Stimulated activated CD8-positive, alpha-beta memory T cell treated with anti-CD3 and anti-CD28 coated beads, Interleukin-4, amount 100 ng/mL, for 1 hour (primary cell): Measurements from ENCODE around the gene SMYD3.

Source experiments
- DNase-seq, 2 donors: peaks; one replicate each; pipeline ENCODE4 v3.0.0-alpha.2; 2020; ENCODE audit warnings: low read depth in 2 of 2, low spot score in 1 of 2

SMYD3 gene

DNA sequence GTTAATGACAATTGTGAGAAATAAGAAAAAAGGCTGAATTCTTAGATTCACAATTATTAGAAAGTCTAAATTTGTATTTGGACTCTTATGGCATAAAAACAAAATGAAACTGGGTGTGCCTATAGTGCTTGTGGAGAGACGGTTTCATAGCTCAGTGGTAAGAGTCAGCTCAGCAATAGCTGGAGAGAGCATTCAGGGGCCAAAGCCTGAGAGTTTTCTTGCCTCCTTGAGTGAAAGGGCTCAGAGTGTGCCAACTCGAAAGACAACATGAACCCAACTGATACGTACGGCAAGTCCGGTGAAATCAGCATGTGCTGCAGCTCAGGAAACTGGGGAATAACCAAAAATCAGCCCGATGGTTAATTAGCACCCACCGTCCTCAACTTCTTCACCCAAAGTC, 577.9 kb downstream of the SMYD3 start:
- DNase-seq, result no peak

DNA sequence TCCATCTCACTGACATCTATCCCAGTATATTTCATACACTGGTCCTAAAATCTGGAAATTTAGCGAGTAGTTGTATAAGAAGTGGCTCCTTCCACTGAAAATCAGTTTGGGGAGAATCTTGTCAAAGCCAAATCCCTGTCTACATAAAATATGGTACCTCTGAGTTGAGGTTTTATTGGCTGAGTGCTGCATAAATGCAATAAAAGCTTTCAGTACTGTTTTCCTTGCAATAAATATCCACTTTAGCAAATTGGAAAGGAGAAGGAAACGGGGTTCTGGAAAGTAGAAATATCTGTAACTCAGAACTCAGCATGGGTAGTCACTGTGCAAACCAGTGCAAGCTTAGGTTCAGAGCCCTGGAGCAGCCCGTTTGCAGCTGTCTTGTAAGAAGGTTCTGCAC, 580.2 kb downstream of the SMYD3 start:
- DNase-seq, result no peak

GRCh38 chr1:245923215-245923614, 583.9 kb downstream of the SMYD3 start:
- no peak for DNase-seq

DNA sequence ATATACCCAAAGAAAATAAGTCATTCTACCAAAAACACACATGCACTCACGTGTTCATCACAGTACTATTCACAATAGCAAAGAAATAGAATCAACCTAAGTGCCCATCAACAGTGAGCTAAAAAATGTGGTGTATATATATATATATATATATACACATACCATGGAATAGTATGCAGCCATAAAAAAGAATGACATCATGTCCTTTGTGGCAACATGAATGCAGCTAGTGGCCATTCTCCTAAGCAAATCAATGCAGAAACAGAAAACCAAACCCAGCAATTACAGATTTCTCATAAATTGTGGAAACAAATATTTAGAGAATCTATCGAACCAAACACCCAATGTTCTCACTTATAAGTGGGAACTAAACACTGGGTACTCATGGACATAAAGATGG, 585.7 kb downstream of the SMYD3 start:
- DNase-seq, result no peak

- DNase-seq, result no peak
Measured at GRCh38 chr1:245917403-245917802, 589.7 kb downstream of the SMYD3 start.

- no peak for DNase-seq
Measured at GRCh38 chr1:245915841-245916240, 591.2 kb downstream of the SMYD3 start.

- no peak for DNase-seq
Measured at GRCh38 chr1:245915406-245915805, 591.7 kb downstream of the SMYD3 start.

GRCh38 chr1:245908543-245908942, 598.5 kb downstream of the SMYD3 start:
- DNase-seq, result no peak

- DNase-seq, result no peak
Measured at GRCh38 chr1:245906207-245906606, 600.9 kb downstream of the SMYD3 start.

DNA sequence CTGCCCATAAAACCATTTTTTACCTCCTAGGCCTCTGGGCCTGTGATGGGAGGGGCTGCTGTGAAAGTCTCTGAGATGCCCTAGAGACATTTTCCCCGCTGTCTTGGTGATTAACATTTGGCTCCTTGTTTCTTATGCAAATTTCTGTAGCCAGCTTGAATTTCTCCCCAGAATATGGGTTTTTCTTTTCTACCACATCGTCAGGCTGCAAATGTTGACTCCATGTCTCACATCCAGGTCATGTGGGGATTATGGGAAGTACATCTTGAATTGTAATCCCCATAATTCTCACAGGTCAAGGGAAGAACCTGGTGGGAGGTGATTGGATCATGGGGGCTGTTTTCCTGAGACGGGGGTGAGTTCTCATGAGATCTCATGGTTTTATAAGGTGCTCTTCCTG, 603.2 kb downstream of the SMYD3 start:
- no peak for DNase-seq

DNA sequence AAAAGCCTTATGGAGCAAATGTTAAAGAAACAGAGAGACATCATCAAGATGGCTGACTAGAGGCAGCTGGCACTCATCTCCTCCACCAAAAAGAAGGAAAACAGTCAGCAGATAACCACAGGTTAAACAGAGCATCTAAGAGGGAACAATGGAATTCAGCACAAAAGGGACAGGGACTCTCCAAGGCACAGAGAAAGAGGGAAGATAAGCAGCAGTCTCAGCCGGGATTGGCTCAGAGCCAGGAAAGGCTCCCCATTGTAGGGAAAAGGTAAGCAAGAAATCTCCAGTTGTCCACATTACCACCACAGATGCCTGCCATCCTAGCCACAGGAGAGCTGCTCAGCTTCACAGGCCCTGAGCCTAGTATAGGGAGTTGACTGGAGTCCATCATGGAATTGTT, 605.5 kb downstream of the SMYD3 start:
- DNase-seq, result no peak

DNA sequence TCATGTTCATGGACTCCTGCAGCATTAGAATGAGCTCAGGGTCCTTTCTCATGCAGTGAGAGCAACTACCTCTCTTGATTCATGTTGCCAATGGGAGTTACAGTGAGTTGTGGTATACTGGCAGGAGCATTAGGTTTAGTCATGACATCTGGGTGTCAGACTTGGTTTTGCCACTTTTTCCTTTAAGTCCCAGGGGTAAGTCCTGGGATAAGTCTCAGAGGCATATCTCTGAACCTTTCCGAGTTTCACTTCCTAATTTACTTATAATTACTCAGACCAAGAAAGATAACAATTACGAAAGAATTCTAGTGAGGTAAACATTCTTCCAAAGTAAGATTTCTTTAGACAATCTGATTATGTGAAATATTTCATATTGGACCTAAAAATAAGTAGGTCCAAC, 606.0 kb downstream of the SMYD3 start:
- no peak for DNase-seq

DNA sequence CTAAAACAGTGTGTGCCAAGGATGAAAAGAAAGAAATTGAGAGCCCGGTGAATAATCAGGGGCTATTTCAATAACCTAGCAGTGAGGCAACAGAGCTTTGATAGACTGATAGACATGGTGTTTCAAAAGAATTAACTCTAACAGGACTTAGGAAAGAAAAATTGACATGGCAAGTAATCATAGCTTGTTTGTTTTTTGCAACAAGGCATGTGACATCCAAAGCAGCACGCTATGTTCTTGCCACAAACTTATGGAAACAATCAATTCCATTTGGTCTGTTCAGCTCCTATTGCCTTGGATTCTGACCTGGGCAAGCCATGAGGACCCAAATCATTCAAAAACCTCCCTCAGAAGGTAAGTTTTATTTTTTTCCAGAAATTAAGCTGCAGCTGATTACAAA, 608.5 kb downstream of the SMYD3 start:
- DNase-seq, result no peak

DNA sequence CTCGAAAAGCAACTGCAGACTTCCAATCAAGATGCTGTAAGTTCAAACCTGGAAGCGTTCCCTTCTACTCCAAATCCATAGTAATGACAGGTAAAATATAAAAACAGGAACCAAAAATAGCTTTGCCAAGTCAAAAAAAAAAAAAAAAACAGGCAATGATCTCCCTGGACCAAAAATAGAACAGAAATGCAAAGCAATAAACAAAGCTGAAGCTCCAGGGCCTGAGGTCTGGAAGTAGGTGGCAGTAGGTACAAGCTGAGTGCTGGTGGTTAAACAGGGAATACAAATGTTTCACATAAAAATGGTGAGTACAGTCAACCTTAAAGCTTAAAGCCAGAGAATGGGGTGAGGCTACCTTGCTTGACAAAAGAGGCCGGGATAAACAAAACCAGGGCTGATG, 610.8 kb downstream of the SMYD3 start:
- DNase-seq, result no peak

- no peak for DNase-seq
Measured at GRCh38 chr1:245895455-245895959, 611.6 kb downstream of the SMYD3 start.

DNA sequence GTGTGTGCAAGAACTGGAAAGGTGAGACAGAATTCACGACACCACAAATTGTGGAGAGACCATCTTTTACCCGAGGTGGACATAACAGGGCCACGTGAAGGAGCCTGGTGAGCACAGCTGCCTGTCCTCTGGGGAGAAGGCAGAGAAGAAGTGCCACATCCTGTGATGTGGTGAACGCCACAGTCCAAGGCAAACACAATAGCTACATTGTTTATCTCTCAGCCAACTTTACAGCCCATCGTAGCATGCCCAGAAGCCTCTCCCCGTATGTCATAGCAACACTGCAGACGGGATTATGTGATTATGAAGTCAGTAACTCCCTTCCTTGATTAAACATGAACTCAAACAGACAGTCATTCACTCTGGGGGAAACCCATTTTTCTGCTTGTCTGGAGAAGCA, 612.2 kb downstream of the SMYD3 start:
- DNase-seq, result no peak

- DNase-seq, result no peak
Measured at GRCh38 chr1:245893025-245893424, 614.1 kb downstream of the SMYD3 start.

DNA sequence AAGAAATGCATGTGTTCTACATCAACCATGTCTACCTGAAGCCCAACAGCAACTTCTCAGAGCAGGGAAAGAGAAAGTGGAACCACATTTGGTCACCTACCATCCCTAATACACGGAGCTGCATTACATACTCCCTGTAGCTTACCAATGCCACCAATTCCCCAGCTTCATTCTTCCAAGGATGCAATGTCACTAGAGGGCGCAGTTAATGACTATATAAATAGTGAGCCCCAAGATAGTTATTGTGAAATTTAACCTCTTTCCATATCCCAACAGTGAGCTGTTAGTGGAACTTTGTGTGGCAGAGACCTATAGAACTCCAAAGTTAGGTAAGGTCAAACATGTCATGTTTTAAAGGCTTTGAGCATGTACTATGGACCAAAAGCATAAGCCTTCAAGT, 618.3 kb downstream of the SMYD3 start:
- DNase-seq, result no peak

GRCh38 chr1:245887829-245888228, 619.2 kb downstream of the SMYD3 start:
- no peak for DNase-seq

DNA sequence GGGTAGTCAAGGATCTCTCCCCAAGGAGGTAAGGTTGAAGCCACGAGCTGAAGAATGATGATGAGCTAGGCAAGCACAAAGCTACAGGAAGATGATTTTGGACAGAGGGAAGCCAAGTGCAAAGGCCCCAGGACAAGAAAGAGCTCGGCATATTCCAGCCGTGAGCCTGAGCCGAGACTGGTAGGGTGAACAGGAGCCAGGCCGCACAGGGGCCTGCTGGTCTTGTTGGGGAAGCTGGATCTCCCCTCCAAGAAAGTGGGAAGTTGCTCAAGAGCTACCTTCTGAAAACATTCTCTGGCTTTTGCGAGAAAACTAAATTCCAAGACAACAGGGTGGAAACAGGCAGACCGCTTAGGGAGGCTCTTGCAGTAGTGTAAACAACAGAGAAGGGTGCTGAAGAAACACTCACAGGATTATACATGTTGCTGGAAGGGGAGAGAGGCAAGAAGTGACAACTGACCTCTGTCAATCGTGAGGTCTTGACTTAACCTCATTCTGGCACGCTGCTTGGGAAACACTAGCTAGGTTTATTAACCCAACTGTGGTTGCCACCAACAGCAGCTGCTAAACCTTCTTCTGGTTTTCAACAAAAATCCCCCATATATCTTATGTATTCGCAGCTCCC, 625.2 kb downstream of the SMYD3 start:
- no peak for DNase-seq

DNA sequence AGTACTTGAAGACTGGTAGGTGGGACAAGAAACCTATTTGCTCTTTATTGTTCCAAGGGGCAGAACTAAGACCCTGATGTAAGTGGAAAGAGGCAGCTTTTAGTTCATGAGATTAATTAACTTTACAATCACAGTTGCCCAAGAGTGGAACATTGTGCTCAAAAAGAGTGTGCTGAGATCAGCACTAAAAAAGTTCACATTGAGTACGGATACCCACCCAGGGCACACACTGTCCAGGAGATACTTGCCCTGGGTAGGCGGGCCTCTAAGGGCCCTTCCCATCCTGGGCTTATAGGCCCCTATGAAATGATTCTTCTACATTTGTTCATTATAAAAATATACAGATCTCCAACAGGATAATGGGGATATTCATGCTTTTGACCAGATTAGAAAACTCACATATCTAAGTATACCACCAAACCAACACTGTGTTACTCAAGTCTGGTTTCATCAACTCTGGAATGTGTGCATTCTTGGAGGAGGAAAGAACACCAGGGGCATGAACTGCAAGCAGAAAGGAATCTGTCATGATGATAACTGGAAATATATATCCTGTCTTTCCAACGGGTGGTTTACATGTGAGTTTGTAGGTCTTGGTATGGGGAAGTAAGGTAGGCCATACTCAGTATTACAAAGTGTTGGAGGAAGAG, 626.2 kb downstream of the SMYD3 start:
- DNase-seq, result no peak

DNA sequence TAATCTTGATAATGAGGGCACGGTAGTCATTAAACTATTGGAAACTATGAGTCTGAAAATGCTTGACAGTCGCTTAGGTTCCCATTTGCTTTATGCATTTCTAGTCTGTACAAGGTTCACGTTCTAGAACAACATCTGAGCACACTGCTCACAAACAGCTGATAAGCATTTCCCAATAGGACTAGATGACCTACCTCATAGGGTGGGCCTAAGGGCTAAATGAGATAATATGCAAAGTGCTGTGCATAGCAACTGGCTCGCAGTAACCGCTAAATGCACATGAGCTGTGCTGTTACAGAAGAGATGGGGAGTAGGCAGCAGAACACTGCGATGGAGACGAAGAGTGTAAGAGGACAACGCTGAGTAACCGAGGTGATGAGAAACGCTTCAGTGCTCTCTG, 628.0 kb downstream of the SMYD3 start:
- no peak for DNase-seq

DNA sequence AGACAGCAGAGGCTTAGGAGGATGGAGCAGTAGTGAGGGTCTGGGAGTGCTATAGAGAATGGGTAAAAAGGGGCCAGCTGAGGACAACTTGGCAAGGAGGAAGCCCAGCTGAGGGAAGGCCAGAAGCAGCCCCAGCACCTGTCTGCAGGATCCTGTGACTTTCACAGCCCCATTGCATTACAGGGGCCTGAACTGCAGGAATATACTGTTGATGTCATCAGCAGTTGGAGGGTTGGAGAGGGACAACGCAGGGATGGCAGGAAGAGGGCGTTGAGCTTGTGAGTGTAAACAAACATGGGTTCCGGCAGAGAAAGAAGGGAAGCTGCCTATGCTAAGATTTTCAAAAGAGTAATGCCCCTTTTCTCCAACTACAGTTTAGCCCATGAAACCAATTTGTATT, 628.5 kb downstream of the SMYD3 start:
- no peak for DNase-seq
